Measurements from ENCODE around the gene SLC25A31.

SLC25A31 gene

DNA sequence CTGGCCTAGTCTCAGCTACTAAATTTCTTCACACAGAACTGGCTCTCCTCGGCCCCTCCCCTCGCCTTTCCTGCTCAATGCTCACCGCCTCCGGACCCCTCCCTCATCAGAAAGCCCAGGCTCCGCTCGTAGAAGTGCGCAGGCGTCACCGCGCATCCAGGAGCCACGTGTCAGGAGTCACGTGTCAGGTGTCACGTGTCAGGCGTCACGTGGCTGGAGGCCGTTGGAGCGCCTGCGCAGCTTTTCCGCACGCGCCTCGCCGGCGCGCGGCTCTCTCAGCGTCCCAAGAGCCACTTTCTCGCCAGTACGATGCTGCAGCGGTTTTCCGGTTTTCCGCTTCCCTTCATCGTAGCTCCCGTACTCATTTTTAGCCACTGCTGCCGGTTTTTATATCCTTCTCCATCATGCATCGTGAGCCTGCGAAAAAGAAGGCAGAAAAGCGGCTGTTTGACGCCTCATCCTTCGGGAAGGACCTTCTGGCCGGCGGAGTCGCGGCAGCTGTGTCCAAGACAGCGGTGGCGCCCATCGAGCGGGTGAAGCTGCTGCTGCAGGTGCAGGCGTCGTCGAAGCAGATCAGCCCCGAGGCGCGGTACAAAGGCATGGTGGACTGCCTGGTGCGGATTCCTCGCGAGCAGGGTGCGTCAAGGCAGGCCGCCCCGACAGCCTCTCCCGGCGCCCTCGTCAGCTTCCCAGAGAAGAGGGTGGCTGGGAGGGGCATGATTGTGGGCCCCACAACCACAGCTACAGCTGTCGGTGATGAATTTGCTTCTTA lies at the start of gene SLC25A31:
TSS of gene SLC25A31 (plus strand) at position 259 of the 772 bp plus-strand sequence. CDS start at position 405, 146 bp downstream.
- no peak for DNase-seq

DNA sequence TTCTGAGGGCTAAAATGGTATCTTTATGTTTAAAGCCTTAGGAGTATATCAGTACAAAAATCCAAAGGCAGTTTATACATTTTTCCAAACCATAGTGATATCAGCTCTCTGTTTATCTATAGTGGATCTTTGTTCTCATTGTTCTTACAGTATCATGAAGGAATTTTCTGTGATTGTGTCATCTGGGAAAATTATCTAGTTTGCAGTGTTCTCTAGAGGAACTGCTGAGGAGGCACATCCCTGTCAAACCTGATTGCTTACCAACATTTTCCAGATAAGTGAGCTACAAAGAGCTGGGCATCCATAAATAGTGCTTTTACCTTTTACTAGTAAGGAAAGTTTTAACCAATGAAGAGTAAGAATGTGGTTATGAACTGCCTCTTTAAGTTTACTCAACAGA lies 44.9 kb upstream of the SLC25A31 start:
- DNase-seq: no peak

DNA sequence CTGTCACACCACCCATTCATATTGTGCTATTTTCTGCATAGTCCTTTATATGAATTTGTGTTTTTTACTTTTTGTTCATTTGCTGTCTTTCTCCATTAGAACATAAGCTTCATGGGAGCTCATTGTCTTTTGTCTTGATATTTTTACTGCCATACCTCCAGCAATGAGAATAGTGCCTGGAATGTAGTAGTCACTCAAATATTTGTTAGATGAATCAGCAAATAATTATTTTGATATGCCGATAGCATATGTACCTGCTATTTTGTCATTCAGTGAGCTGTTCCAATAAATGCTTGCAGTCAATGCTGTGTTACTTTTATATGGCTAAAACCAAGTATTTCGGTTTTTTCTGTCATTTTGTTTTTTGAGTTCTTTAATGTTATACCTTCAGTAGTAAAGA lies 43.5 kb upstream of the SLC25A31 start:
- no peak for DNase-seq

DNA sequence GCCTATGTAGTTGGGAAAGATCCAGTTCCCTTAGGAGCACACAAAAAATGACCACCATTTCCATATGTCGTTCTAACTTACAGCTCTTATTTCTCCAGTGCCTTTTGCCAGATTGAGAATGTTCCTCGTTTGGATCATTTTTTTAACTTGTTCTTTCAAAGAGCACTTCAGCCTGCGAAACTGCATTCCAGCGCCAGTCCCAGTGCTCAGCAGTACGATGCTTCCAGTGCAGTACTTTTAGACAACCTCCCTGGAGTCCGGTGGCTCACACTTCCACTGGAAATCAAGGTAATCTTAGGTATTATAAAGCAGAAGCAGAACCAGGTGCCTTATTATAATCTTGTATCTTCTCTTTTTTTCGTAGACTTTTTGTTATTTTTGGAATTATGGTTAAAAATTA lies 42.6 kb upstream of the SLC25A31 start:
- DNase-seq: no peak

DNA sequence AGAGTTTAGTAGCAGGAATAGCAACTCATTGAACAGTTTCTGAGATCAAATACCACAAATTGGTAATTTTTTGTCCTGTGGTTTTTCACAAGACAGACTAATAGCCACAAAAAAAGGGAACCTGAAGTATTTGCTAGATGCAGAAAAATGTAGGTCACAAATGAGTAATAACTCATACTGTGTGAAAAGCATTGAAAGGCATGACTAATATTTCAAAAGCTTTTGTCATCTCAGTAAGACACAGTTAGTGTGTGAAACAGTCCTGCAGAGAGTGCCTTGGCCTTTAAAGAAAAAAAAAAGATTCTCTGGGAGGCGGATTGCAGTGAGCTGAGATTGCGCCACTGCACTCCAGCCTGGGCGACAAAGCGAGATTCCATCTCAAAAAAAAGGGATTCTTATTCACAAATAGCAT lies 31.4 kb upstream of the SLC25A31 start:
- no peak for DNase-seq

DNA sequence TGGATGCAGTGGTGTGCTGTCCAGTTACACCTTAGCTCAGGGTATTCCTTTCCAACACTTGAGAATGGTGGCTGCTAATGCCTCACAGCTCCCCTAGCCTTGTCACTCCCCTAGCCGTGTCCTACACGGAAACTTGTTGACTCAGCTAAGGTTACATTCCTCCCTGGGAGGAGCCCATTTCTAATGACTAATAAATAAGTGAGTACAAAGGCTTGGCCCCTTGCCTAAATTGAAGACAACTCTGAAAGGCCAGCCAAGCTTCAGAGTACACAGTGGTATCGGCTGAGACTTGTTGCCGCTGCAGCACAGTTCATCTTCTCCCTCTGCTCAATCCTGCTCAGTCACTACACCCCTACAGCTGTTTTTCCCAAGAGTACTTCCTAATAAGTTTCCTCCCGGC lies 21.2 kb upstream of the SLC25A31 start:
- peak; percentile 90 for DNase-seq

DNA sequence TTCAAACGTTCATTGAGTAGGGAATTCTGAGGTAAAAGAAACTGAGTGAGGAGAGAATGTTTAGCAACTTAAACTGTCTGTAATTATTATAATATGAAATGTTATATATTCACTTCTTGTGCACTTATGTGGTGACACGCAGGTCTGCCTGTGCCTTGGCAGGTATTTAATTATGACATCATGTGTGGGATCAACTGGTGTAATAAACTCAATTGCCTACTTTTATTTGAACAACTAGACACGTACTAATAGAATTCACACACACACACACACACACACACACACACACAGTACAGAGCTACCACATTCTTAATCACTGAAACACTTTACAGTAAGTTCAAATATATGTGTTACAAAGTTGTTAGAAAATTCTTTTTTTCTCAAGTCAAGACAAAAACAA lies 20.7 kb upstream of the SLC25A31 start:
- DNase-seq: no peak

DNA sequence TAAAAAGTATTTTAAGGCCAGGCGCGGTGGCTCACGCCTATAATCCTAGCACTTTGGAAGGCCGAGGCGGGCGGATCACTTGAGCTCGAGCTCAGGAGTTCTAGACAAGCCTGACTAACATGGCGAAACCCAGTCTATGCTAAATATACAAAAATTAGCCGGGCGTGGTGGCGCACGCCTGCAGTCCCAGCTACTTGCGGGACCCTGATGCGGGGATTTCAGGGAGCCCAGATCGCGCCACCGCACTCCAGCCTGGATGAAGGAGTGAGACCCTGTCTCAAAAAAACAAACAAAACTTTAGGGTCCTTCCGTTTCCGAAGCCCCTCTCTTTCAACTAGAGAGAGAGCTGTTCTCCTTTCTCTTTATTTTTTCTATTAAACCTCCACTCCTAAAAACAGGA lies 1.2 kb downstream of the SLC25A31 start:
- DNase-seq: no peak

DNA sequence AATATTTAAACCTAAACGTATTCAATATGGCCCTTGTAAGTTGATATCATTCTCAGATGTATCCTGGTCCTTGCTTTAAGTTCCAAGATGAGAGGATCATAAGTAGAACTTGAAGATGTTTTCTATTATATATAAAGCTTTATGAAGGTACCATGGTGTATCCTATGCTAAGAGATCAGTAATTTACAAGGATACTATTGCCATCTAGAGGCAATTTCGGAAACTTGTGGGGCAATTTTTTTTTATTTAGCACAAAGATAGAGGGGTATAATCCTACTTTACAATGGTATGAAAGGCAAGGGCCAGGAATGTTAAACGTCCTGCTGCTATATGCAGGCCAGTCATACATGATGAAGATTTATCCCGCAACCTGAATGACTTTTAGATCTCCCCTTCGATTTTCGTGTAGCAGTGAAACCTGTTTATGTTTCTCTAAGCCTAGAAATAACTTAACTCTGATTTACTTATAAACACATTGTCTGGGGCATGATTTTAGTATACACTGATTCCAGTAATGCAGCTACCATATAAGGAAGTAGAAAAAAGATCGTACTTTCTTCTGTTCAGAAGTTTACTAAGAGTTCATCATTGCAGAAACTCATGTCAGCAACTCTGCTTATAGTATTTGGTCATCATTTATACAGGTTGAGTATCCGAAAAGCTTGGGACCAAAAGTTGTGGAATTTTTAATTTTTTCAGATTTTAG lies 2.6 kb downstream of the SLC25A31 start:
- peak; percentile 58 for DNase-seq

DNA sequence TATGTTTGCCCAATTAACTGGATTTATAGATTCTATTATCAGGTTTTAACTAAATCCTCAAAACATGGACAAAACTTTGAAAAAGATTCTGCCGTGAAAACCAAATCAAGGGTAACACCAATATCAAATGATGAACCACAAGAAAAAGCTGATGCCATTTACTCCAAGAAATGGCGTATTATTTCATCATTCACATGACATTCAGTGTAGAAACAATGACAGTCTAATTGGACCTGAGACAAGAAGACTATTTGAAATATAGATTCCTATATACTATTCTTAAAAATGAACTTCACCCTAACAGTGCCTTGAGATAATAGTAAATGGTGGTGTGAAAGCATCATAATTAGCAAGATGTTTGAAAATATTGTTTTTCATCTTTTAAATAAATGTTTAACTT lies 4.8 kb downstream of the SLC25A31 start:
- no peak for DNase-seq

DNA sequence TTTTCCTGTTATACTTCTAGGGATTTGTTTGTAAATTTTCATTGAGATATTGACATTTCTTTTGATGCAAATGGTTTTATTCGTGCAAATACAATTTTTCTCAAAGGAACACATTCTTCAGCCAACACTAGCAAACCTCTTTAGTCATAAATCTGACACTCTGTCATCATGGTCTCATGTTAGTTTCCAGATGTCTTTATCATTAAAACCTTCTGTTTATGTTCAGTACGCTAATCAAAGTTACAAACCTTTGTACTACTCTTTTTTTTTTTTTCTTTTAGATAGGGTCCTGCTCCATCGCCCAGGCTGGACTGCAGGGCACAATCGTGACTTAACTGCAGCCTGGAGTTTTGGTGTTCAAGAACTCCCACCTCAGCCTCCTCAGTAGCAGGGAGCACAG lies 7.1 kb downstream of the SLC25A31 start:
- no peak for DNase-seq

DNA sequence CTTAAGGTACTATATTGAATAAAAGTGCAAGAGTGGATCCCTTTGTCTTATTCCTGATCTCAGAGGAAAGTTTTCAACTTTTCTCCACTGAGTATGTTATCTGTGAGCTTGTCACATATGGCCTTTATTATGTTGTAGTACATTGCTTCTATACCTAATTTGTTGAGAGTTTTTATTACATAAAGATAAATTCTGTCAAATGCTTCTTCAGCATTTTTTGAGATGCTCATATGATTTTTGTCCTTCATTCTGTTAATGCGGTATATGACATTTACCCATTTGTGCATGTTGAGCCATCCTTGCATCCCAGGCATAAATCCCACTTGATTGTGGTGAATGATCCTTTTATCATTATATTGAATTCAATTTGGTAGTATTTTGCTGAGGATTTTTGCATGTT lies 11.0 kb downstream of the SLC25A31 start:
- DNase-seq: no peak

DNA sequence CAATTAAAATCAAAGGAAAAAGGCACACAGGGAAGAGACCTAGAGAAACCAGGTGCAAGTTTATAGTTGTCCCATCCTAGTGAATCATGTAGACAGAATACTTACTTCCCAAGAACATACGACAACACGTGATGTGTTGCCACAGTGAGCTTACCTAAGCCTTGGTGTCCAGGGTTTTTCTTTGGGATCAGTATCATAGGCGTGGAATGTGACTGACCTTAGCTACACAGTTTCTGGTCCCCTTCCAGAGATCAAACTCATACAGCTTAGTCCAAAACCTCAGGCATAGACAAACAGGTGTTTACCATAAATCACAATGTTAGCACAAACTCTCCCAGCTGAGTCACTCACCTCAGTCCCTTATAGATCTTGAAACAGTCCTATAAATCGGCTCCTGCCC lies 17.7 kb downstream of the SLC25A31 start:
- DNase-seq: no peak

DNA sequence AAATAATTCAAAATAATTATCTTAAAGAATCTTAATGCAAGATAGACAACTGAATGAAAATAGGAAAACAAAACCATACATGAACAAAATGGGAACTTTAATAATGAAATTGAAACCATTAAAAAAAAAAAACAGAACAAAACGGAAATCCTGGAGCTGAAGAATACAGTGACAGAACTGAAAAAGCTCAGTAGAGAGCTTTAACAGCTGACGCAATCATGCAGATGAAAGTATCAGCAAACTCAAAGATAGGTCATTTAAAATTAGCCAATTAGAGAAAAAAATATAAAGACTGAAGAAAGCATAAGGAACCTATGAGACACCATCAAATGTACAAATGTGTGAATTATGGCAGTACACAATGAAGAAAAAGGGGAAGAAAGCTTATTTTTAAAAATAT lies 18.8 kb downstream of the SLC25A31 start:
- DNase-seq: no peak

DNA sequence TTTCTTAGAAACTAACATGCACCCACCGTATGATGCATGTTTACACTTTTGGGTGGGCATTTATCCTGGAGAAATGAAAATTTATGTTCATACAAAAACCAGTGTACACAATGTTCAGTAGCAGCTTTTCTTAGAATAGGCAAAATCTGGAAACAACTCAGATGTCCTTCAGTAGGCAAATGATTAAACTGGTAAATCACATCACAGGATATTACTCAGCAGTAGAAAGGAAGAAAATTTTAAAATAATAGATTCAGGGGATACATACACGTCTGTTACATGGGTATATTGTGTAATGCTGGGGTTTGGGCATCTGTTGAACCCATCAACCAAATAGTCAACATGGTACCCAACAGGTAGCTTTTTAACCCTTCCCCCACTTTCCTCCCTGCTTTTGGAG lies 26.7 kb downstream of the SLC25A31 start:
- DNase-seq: no peak

DNA sequence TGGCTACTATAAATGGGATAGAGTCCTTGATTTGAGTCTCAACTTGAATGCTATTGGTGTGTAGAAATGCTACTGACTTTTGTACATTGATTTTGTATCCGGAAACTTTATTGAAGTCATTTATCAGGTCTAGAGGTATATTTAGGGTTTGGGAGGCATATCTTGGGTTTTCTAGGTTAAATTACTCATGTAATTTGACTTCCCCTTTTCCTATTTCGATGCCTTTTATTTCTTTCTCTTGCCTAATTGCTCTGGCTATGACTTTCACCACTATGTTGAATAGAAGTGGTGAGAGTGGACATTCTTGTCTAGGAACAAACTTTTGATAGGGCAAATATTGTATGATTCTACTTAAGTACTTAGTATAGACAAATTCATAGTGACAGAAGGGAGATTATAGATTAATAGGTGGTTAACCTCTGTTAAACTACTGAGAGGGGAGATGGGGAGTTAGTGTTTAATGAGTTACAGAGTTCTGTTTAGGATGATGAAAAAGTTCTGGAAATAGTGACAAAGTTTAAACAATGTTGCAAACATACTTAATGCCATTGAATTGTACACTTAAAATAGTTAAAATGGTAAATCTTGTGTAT lies 29.1 kb downstream of the SLC25A31 start:
- DNase-seq: no peak

DNA sequence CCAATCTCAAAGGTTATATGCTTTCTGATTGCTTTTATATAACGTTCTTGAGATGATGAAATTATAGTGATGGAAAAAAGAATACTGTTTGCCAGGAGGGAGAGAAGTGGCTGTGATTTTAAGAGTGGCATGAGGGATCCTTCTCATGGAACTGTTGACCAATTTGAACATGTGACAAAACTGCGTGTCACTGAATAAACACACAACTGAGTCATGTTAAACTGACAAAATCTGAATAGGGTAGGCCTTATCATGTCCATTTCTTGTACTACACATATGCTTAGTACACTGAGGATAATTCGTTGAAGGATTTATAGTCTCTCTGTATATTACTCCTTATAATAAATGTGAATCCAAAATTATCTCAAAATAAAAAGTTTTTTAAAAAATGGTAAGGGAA lies 29.7 kb downstream of the SLC25A31 start:
- DNase-seq: no peak

DNA sequence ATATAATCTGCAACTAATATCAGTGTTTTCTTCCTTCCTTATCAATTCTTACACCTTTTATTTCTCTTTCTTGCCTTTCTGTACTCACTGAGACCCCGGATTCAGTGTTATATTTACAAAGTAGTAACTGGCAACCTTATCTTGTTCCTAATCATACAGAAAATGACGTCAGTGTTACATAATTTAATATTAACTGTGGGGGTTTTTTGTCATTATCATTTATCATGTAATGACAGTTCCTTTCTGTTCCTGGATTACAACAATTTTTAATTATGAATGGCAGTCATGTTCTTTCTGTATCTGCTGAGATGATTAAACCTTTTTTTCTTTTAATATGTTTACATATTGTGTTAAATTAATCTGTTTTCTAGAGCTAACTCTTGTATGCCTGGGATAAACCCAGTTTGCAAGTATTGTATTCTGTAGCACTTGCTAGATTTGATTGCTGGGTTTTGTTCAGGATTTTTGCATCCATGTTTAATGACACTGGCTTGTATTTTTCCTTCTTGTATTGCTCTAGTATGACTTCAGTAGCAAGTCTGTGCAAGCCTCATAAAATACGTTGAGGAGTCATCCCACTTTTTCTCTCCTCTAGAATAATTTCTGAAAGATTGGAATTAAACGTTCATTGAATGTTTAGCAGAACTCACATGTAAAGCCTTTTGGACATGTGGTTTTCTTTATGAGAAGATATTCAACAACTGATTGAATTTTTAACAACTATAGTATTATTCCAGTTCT lies 41.5 kb downstream of the SLC25A31 start:
- no peak for DNase-seq

DNA sequence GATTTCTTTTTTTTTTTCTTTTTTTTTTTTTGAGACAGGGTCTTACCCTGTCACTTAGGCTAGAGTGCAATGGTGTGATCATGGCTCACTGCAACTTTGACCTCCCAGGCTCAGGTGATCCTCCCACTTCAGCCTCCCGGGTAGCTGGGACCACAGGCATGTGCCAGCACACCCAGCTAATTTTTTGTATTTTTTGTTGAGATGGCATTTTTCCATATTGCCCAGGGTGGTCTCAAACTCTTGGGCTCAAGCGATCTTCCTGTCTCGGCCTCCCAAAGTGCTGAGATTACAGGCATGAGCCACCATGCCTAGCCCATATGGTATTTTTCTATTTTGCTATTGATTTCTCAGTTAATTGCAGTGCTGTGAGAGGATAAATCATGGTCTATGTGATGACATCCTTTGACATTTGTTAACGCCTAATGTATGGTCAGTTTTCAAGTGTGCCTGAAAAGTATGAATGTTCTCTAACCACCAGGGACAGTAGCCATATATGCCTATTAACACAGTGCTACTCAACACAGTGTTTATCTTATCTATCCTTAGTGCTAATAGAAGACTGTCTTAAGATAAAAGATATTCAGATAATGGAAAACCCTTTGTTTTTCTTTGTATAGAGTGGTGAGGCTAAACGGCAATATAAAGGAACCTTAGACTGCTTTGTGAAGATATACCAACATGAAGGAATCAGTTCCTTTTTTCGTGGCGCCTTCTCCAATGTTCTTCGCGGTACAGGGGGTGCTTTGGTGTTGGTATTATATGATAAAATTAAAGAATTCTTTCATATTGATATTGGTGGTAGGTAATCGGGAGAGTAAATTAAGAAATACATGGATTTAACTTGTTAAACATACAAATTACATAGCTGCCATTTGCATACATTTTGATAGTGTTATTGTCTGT lies 42.8 kb downstream of the SLC25A31 start:
- DNase-seq: no peak

DNA sequence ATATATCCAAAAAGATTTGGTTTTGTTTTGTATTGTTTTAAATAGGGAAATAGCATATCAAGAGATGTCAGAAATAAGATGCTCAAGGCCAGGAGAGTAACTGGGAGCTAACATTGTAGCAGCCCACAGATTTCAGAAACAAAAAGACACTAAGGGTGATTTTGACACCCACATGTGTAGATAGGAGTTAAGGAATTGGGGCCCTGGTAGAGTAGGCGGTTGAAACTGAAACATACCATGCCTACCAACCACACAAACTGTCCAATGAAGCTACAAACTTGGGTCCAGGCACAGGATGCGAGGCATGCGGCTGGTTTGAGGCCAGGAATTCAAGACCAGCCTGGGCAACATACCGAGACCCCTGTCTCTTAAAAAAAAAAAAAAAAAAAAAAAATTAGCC lies 45.6 kb downstream of the SLC25A31 start:
- no peak for DNase-seq

DNA sequence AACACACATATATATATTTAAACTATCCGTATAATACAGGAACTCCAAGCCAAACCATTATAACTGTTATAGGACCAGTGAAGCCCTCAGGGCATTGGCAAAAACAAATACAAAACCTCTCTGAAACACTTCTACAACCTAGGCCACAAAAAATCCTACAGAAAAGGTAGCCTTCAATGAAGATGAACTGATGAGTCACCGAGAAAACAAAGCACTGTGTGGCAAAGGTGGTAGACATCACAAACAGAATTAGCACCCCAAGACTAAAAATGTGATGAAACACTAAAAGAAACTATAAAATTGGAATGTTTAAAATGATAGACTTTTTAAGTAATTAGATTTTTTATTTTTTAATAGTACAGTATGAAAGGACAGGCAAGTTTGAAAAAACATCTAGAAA lies 46.4 kb downstream of the SLC25A31 start:
- DNase-seq: no peak

DNA sequence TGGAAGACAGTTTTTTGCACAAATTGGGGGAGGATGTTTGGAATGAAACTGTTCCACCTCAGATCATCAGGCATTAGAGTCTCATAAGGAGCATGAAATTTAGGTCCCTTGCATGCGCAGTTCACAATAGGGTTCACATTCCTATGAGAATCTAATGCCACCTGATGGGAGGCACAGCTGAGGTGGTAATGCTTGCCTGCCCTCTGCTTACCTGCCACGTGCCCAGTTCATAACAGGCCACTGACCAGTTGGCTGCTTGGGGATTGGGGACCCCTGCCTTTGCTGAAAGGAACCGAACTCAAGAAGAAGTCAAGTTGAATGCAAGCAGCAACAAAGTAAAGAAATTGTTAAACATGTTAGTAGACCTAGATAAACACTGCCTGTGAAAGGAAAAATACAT lies 47.3 kb downstream of the SLC25A31 start:
- DNase-seq: no peak
